ENCODE measurements around the gene GAS6.

GRCh38 chr13:113838711-113839201 lies 25.1 kb downstream of the GAS6 start:
- TF ChIP-seq MTA3 (IDR thresholded peaks at IDR 0.05; ENCODE audit: borderline replicate concordance) (no peak), BHLHE40 (IDR thresholded peaks at IDR 0.05; ENCODE audit: low read length) (no peak), POLR2A (conservative IDR thresholded peaks at IDR 0.05) (no peak), CTCF (IDR thresholded peaks at IDR 0.05 in 2 of 3, conservative IDR thresholded peaks at IDR 0.05 in 1 of 3; ENCODE audit: insufficient read depth in 2 of 3, low read depth in 1 of 3, low read length in 3 of 3) (no peak), PHF8 (IDR thresholded peaks at IDR 0.05; ENCODE audit: borderline replicate concordance, low read length) (no peak)

Measured in K562 (cell line).